ENCODE results near the gene HEMGN. TPM values are rescaled to one million over a fixed set of nuclear protein-coding genes. Genes with fewer than 3 reads are reported as not detected.

The HEMGN gene
- total and polyA plus RNA-seq, 10 of the 15 experiments (the other 5 are each of a cell fraction or from before 2014, with no cell fraction given), result 0.03 to 0.28 (median 0.09) TPM; not detected in 4

GRCh38 chr9:97935276-97935675 is 2.7 kb downstream of the HEMGN start (continued):
- TF ChIP-seq CTCF (IDR thresholded peaks at IDR 0.05 in 2 of 3, conservative IDR thresholded peaks at IDR 0.05 in 1 of 3; ENCODE audit: control insufficient read depth in 2 of 3, extremely low read depth in 1 of 3, insufficient read depth in 1 of 3, low read depth in 3 of 3, low read length in 3 of 3) (no peak), SPI1 (IDR thresholded peaks at IDR 0.05; ENCODE audit: borderline replicate concordance, insufficient read depth, low read depth, low read length) (no peak), CHD2 (IDR thresholded peaks at IDR 0.05; ENCODE audit: borderline replicate concordance, low read depth, low read length) (no peak), HDAC2 (IDR thresholded peaks at IDR 0.05) (no peak)

- WGBS (ENCODE audit: insufficient coverage, insufficient replicate concordance, low lambda C conversion rate, missing lambda C conversion rate), result 31% methylated on average over 6 of the region's 6 CpGs
- Histone ChIP-seq H2AFZ (ENCODE audit: control insufficient read depth, low read depth, low read length) (no peak overlapping the region), H3K27me3 (replicated peaks in 1 of 2; ENCODE audit: control insufficient read depth in 2 of 2, insufficient read depth in 2 of 2, low read length in 1 of 2) (no peaks in the 10 kb centered on the region), H3K4me1 (ENCODE audit: control insufficient read depth, insufficient read depth, low read length) (peaks cover 7% of the 10 kb centered on the region; the same call in 1 of the 2 replicates), H3K79me2 (ENCODE audit: control insufficient read depth, insufficient read depth, low read length) (no peaks in the 10 kb centered on the region), H3K36me3 (ENCODE audit: control insufficient read depth in 2 of 2, insufficient read depth in 2 of 2, low read length in 1 of 2) (no peaks in the 10 kb centered on the region), H3K4me3 (no peak overlapping the region), H3K9ac (ENCODE audit: control insufficient read depth, insufficient read depth, low read length) (no peak overlapping the region), H4K20me1 (ENCODE audit: control insufficient read depth, insufficient read depth) (no peaks in the 10 kb centered on the region), H3K9me3 (replicated peaks; ENCODE audit: control insufficient read depth, insufficient read depth, low read length) (no peaks in the 10 kb centered on the region), H3K27ac (ENCODE audit: control insufficient read depth, insufficient read depth) (no peak overlapping the region), H3K4me2 (ENCODE audit: control insufficient read depth, insufficient read depth) (no peak overlapping the region)
- ChIA-PET POLR2A (no interaction called here), RAD21 (ENCODE audit: unreplicated experiment) (no interaction called here), CTCF (interaction anchor here (1.0 to 3.0 kb wide), 3 partner anchors 9 to 34 kb away, joined by 3 to 21 read pairs (median 3); partner anchors contain the start of gene TRMO), SMC1A (ENCODE audit: uncharacterized antibody, unreplicated experiment) (interaction anchor here (1.1 to 2.3 kb wide), 2 partner anchors 11 to 47 kb away, joined by 3 to 9 read pairs; no protein-coding TSS in a partner anchor)
- FAIRE-seq, result no peak
- intact Hi-C loops (cut with micrococcal nuclease; ENCODE audit: unreplicated experiment), result no loop called here
- in situ Hi-C loops (cut with MboI), result no loop called here
- 0 out of 3 replicates have a peak, but pooled peaks have one; percentile 16 for ATAC-seq
- TF ChIP-seq PRDM15 (CRISPR knock-in tag; IDR thresholded peaks at IDR 0.05), result no peak
- no peak for TF ChIP-seq ZBED1 (IDR thresholded peaks at IDR 0.05; ENCODE audit: borderline replicate concordance)
- no peak for DNase-seq (ENCODE audit: low read depth, low spot score)
- no TSS peak for BruUV-seq (replicated peaks)
These were observed 3.5 kb downstream of the HEMGN start for GRCh38 chr9:97934321-97935115.

Measured in GM12878 (cell line).